Kidney epithelial cell (primary cell): Measurements from ENCODE around the gene VIPR2. TPM values are rescaled to one million over a fixed set of nuclear protein-coding genes. Genes with fewer than 3 reads are reported as not detected.

Experiments
- DNase-seq: peaks from one replicate; pipeline ENCODE4 v3.0.0-alpha.2; 2010; ENCODE audit warnings: low read depth
- H3K27me3 ChIP-seq: 2 replicates; pipeline ENCODE4 v1.6.0; 2011; ENCODE audit warnings: low read length; ENCODE audit not compliant: control insufficient read depth, insufficient read depth
- H3K36me3 ChIP-seq: 2 replicates; pipeline ENCODE4 v1.5.1; 2011; ENCODE audit warnings: low read length; ENCODE audit not compliant: control insufficient read depth, insufficient read depth
- H3K4me3 ChIP-seq: 2 replicates; pipeline ENCODE4 v1.5.1; 2011; ENCODE audit warnings: low read depth, mild to moderate bottlenecking, control low read depth, low read length
- total RNA-seq: library from RNA; depleted of rRNA; stranded (reverse); fragments of >200 nt; gene quantifications from 2 replicates; pipeline ENCODE4 v1.2.3, GENCODE V29; 2015
- TF ChIP-seq, protein P1 (sequence below): IDR thresholded peaks from 2 replicates; pipeline ENCODE4 v1.5.1; 2011; ENCODE audit warnings: mild to moderate bottlenecking, moderate library complexity, low read length, control low read depth, inconsistent platforms; ENCODE audit not compliant: insufficient read depth, poor library complexity, severe bottlenecking

The VIPR2 gene
- total RNA-seq, 1 donor from 2014 or later = not detected

DNA sequence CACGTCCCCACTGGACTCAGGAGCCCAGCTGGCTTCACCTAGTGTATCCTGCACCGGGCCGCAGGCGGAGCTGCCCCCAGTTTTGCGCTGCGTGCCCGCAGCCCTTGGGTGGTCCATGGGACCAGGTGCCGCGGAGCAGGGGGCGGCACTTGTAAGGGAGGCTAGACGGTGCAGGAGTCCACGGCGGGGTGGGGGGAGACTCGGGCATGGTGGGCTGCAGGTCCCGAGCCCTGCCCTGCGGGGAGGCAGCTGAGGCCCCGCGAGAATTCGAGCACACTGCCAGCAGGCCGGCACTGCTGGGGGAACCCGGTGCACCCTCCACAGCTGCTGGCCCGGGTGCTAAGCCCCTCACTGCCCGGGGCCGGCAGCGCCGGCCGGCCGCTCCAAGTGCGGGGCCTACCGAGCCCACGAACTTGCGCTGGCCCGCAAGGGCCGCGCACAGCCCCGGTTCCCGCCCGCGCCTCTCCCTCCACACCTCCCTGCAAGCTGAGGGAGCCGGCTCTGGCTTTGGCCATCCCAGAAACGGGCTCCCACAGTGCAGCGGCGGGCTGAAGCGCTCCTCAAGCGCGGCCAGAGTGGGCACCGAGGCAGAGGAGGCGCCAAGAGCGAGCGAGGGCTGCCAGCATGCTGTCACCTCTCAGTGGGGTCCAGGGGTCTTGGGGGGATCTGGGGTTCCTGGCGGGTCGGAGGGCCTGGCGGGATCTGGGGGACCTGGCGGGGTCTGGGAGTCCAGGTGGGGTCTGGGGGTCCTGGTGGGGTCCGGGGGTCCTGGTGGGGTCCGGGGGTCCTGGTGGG lies 81.4 kb downstream of the VIPR2 start:
- TF ChIP-seq, protein P1, sequence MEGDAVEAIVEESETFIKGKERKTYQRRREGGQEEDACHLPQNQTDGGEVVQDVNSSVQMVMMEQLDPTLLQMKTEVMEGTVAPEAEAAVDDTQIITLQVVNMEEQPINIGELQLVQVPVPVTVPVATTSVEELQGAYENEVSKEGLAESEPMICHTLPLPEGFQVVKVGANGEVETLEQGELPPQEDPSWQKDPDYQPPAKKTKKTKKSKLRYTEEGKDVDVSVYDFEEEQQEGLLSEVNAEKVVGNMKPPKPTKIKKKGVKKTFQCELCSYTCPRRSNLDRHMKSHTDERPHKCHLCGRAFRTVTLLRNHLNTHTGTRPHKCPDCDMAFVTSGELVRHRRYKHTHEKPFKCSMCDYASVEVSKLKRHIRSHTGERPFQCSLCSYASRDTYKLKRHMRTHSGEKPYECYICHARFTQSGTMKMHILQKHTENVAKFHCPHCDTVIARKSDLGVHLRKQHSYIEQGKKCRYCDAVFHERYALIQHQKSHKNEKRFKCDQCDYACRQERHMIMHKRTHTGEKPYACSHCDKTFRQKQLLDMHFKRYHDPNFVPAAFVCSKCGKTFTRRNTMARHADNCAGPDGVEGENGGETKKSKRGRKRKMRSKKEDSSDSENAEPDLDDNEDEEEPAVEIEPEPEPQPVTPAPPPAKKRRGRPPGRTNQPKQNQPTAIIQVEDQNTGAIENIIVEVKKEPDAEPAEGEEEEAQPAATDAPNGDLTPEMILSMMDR = no peak
- H3K4me3 ChIP-seq = no peak overlapping the region
- no peak for DNase-seq
- no peaks in the 10 kb centered on the region for H3K36me3 ChIP-seq
- no peaks in the 10 kb centered on the region for H3K27me3 ChIP-seq

DNA sequence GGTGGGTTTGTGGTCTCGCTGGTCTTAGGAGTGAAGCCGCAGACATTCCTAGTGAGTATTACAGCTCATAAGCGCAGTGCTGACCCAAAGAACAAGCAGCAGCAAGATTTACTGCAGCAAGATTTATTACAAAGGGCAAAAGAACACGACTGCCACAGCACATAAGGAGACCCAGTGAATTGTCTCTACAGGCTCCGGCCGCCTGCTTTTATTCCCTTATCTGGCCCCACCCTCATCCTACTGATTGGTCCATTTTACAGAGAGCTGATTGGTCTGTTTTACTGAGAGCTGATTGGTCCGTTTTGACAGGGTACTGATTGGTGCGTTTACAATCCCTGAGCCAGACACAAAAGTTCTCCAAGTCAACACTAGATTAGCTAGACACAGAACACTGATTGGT lies 82.1 kb downstream of the VIPR2 start:
- H3K27me3 ChIP-seq = no peaks in the 10 kb centered on the region
- no peak for DNase-seq
- TF ChIP-seq, protein P1 = no peak
- no peaks in the 10 kb centered on the region for H3K36me3 ChIP-seq
- no peak overlapping the region for H3K4me3 ChIP-seq

DNA sequence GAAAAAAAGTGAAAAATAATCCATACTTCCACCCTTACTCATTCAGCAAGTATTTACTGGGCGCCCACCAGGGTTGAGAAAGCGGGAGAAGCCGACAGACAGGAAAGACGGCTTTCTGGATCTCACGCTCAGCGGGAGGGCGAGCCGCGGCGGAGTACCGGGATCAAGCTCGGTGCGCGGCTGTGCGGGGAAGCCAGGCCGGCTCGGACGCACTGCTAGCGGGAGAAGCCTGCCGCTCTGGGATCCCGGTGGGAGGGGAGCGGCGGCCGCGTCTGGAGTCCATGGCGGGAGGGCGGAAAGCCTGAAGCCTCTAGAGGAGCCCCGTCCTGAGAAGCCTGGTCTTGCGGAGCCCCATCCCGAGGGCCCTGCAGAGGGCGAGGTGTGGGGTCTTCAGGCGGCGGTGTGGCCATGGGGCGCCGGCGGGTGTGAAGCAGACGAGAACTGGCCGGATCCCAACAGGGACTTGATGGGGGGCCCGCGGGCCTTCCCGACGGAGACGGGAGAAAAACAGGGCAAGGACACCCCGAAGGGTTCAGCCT lies 82.9 kb downstream of the VIPR2 start:
- H3K36me3 ChIP-seq = no peaks in the 10 kb centered on the region
- TF ChIP-seq, protein P1 = no peak
- no peak for DNase-seq
- no peaks in the 10 kb centered on the region for H3K27me3 ChIP-seq
- no peak overlapping the region for H3K4me3 ChIP-seq

DNA sequence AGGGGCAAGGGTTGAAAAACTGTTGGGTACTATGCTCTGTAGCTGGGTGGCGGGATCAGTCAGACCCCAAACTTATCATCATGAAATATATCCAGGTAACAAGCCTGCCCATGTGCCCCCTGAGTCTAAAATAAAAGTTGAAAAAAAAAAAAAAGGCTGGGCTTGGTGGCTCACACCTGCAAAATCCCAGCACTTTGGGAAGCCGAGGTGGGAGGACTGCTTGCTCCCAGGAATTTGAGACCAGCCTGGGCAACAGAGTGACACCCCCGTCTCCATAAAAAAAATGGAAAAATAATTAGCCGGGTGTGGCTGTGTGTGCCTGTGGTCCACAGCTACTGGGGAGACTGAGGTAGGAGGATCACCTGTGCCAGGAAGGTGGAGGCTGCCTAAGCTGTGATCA lies 83.5 kb downstream of the VIPR2 start:
- Histone ChIP-seq H3K36me3 (no peaks in the 10 kb centered on the region), H3K27me3 (no peaks in the 10 kb centered on the region), H3K4me3 (no peak overlapping the region)
- TF ChIP-seq, protein P1 = no peak
- DNase-seq = no peak

DNA sequence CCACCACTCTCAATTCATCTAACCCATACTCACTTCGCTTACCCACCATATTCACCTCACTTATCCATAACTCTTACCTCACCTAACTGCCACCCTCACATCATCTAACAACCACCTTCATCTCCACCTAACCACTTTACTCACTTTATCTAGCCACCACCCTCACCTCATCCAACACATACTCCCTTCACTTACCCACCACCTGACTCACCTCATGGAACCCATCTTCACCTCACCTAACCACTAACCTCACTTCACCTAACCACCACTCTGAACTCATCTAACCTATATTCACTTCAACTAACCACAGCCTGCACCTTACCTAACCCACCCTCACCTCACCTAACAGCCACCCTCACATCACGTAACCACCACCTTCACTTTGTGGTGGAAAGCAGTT lies 84.2 kb downstream of the VIPR2 start:
- H3K27me3 ChIP-seq = no peaks in the 10 kb centered on the region
- no peaks in the 10 kb centered on the region for H3K36me3 ChIP-seq
- DNase-seq = no peak
- H3K4me3 ChIP-seq = no peak overlapping the region
- TF ChIP-seq, protein P1 = no peak
